Activated CD4-positive, alpha-beta memory T cell treated with anti-CD3 and anti-CD28 coated beads, Interleukin-2, amount 10 ng/mL, durations not matched to agents 7 days and 5 days (primary cell): Measurements from ENCODE around the gene ASTL. TPM values are rescaled to one million over a fixed set of nuclear protein-coding genes. Genes with fewer than 3 reads are reported as not detected.

Experiments used
- CTCF ChIA-PET: fragments of 350-600 bp; sonication (Branson Sonifier 250); formaldehyde crosslinking; loops from one replicate; lab custom pipeline; 2021; ENCODE audit warnings: antibody characterized with exemption, inconsistent platforms; lab: Charles Lee
- POLR2A ChIA-PET: fragments of 350-600 bp; sonication (Branson Sonifier 250); formaldehyde crosslinking; loops from one replicate; lab custom pipeline; 2021; ENCODE audit warnings: antibody characterized with exemption; lab: Charles Lee
- DNase-seq: peaks from one replicate; pipeline ENCODE4 v3.0.0-alpha.2; 2020
- H3K27ac Mint-ChIP-seq: one replicate; pipeline ENCODE4 v1.8.0; 2021; ENCODE audit warnings: mild to moderate bottlenecking, mixed read lengths
- H3K27me3 Mint-ChIP-seq: one replicate; pipeline ENCODE4 v1.8.0; 2021; ENCODE audit warnings: mixed read lengths
- H3K36me3 Mint-ChIP-seq: one replicate; pipeline ENCODE4 v1.8.0; 2021; ENCODE audit warnings: low read depth, mixed read lengths
- H3K4me1 Mint-ChIP-seq: one replicate; pipeline ENCODE4 v1.8.0; 2021; ENCODE audit warnings: mixed read lengths
- H3K4me3 Mint-ChIP-seq: one replicate; pipeline ENCODE4 v1.8.0; 2021; ENCODE audit warnings: mild to moderate bottlenecking, mixed read lengths
- H3K9me3 Mint-ChIP-seq: one replicate; pipeline ENCODE4 v1.8.0; 2021; ENCODE audit warnings: mixed read lengths
- total RNA-seq, 2 experiments: library from RNA; stranded (reverse); gene quantifications; one replicate each; pipeline ENCODE4 v1.2.3, GENCODE V29; 2021

The ASTL gene
- total RNA-seq: under 1 TPM; 0.25 to 0.53 TPM

DNA sequence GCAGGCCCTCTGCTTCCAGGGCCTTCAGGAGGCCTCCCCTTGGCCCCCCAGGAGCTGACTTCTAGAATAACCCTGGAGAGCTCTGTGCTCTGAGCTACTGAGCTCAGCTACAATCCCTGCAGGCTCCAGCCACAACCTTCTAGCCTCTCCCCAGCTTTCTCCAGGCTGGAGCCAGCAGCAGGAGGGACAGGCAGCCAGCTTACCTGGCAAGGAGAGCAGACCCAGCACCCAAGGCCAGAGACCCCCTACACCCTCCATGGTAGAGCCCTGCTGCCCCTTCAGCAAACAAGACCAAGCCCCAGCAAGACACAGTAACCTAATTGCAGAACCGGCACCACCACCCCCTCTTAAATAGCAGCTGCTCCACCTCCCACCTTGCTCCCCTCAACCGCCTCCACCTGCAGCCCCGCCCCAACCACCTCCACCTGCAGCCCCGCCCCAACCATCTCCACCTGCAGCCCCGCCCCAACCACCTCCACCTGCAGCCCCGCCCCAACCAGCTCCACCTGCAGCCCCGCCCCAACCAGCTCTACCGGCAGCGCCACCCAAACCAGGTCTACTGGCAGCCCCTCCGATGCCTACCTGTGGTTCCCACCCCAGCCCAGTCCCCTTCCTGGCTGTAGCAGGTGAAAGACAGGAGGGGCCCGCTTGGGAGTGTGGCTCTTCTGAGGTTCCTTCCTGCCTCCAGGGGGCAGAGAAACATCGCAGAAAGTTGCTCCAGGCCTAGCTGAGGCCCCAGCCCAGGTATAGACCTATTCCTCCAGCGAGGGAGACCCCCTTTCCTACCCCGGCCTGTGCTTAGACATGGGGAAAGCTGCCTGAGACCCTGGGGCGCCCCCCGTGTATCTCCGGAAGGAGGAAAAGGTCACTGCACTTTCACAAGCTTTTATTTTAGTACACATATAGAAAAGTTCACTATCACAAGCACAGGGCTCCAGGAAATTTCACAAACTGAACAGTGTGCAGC is at the start of gene ASTL:
Gene ASTL (minus strand): TSS at position 324 of the 967 bp plus-strand sequence. CDS start 66 bp downstream, at position 258.
- DNase-seq: peak; percentile 72
- no peaks in the 10 kb centered on the region for H3K27me3 Mint-ChIP-seq
- peaks cover 19% of the 10 kb centered on the region for H3K4me1 Mint-ChIP-seq
- POLR2A ChIA-PET: interaction anchor here (0.9 to 1.9 kb wide), 7 partner anchors 10 to 125 kb away, joined by 3 to 34 read pairs (median 4); partner anchors contain the start of gene STARD7
- H3K27ac Mint-ChIP-seq: no peak within 1 kb of the TSS
- H3K9me3 Mint-ChIP-seq: no peaks in the 10 kb centered on the region
- peaks cover 4% of the 10 kb centered on the region for H3K36me3 Mint-ChIP-seq
- CTCF ChIA-PET: interaction anchor here (0.6 to 13.4 kb wide), 22 partner anchors 8 to 378 kb away, joined by 3 to 323 read pairs (median 5); partner anchors contain the start of gene STARD7
- no peak within 1 kb of the TSS for H3K4me3 Mint-ChIP-seq

DNA sequence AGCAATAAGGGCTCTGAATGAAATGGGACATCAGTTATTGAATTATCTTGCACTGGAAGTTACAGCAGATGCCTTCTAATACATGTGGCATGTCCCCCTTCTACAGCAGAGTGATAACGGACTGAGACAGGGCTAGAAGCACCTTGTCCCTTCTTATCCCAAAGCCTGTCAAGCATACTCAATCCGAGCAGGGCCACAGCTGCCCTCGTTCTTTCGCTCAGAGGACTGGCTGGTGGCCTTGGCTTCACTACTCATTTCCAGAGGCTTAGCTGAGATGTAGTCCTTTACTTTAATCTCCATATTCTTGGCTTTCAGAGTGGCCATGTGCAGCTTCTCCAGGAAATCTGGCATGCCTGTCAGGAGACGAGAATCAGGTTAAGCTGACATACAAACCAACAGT is 48.3 kb upstream of the ASTL start:
- ChIA-PET CTCF (interaction anchor here (1.5 to 3.8 kb wide), 2 partner anchors 12 to 47 kb away, joined by 4 to 19 read pairs; no protein-coding TSS in a partner anchor), POLR2A (no interaction called here)
- Mint-ChIP-seq H3K27me3 (no peaks in the 10 kb centered on the region), H3K4me3 (no peak overlapping the region), H3K4me1 (peaks cover 2% of the 10 kb centered on the region), H3K9me3 (no peaks in the 10 kb centered on the region), H3K27ac (no peak overlapping the region), H3K36me3 (peaks cover 45% of the 10 kb centered on the region)
- DNase-seq: no peak

DNA sequence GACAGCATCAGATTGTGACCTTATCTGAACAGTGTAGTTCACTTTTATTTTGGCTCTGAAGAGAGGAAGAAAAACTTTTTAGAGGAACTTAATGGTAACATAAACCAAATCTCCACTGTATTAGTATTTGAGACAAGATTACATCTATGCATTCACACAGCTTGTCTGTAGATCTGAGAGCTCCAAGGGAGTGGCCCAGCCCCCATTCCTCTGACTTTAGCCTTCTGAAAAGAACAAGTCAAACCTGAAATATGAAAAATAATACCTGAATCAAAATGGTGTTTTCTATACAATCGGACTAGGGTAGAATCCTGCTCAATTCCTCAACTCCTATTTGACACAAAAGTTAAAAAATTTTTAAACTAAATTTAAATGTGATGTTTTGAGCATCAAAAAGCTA is 47.2 kb upstream of the ASTL start:
- ChIA-PET POLR2A (interaction anchor here (1.5 kb wide), 1 partner anchor 23 kb away, joined by 4 read pairs; the partner anchor contains the start of gene STARD7), CTCF (interaction anchor here (0.8 to 3.8 kb wide), 3 partner anchors 11 to 193 kb away, joined by 3 to 19 read pairs (median 4); no protein-coding TSS in a partner anchor)
- H3K27me3 Mint-ChIP-seq: no peaks in the 10 kb centered on the region
- H3K4me3 Mint-ChIP-seq: no peak overlapping the region
- H3K4me1 Mint-ChIP-seq: peaks cover 7% of the 10 kb centered on the region
- no peaks in the 10 kb centered on the region for H3K9me3 Mint-ChIP-seq
- peaks cover 40% of the 10 kb centered on the region for H3K36me3 Mint-ChIP-seq
- DNase-seq: no peak
- H3K27ac Mint-ChIP-seq: no peak overlapping the region

DNA sequence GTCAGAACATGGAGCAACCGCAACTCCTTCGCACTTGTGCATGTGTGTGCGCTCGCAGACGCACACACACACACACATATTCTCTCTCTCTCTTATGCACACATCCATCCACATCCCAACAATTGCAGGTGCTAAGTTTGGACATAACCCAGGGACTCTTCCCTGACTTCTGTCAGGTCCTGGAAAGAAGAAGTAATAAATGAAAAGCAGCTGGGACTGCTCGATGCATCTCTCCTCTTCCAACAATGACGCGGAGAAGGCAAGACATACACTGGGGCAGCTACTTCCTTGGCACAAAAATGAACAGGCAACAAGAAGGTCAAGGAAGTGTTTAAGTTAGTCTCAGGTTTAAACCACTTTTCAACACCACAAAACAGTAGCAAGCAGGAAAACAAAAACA is 46.7 kb upstream of the ASTL start:
- Mint-ChIP-seq H3K4me1 (peaks cover 7% of the 10 kb centered on the region), H3K27ac (peak overlapping the region; percentile 5), H3K36me3 (peaks cover 40% of the 10 kb centered on the region), H3K4me3 (no peak overlapping the region), H3K27me3 (no peaks in the 10 kb centered on the region), H3K9me3 (no peaks in the 10 kb centered on the region)
- no peak for DNase-seq
- ChIA-PET CTCF (interaction anchor here (0.8 to 3.8 kb wide), 2 partner anchors 10 to 192 kb away, joined by 3 to 19 read pairs; no protein-coding TSS in a partner anchor), POLR2A (interaction anchor here (1.5 kb wide), 1 partner anchor 23 kb away, joined by 4 read pairs; the partner anchor contains the start of gene STARD7)

DNA sequence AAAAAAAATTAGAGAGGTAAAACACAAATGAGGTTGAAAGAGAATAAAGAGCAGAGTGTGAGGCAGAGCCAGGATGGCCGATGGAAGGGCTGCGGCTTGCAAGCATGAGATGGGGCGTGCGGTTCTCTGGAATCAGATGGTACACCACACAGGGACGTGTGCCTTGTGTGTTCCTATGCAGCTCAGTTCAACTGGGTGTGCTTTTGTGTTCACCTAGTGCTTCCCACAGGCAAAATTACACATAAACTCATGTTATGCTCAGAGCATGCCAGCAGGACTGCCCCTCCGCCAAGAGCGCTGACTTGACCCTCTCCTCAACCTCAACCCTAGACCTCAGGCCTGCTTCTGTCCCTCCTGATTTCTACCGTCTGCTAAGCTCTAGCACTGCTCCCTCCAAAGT is 45.9 kb upstream of the ASTL start:
- Mint-ChIP-seq H3K4me3 (no peak overlapping the region), H3K27me3 (no peaks in the 10 kb centered on the region), H3K9me3 (no peaks in the 10 kb centered on the region), H3K27ac (no peak overlapping the region), H3K36me3 (peaks cover 39% of the 10 kb centered on the region), H3K4me1 (peaks cover 7% of the 10 kb centered on the region)
- DNase-seq: no peak
- CTCF ChIA-PET: interaction anchor here (3.8 kb wide), 1 partner anchor 9 kb away, joined by 19 read pairs; no protein-coding TSS in a partner anchor
- POLR2A ChIA-PET: interaction anchor here (1.5 kb wide), 1 partner anchor 24 kb away, joined by 4 read pairs; the partner anchor contains the start of gene STARD7

DNA sequence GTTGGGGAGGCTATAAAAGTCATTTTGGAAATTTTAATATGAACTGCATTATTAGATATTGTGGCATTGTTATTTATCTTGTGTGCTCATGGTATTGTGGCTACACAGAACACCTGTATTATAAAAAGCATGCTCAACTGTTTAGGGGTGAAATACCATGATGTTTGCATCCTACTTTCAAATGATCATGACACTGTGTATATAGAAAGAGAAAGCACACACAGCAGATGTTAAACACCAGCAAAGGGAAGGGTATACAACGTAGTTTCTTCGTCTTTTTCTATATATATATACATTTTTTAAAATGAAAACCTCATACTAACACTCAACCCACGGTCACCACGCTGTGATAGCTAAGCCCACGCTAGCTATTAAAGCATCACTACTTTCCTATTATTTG is 43.2 kb upstream of the ASTL start:
- peaks cover 4% of the 10 kb centered on the region for H3K27me3 Mint-ChIP-seq
- POLR2A ChIA-PET: interaction anchor here (1.0 to 1.1 kb wide), 2 partner anchors 11 to 38 kb away, joined by 3 to 4 read pairs; no protein-coding TSS in a partner anchor
- no peak for DNase-seq
- peaks cover 7% of the 10 kb centered on the region for H3K4me1 Mint-ChIP-seq
- H3K36me3 Mint-ChIP-seq: peaks cover 24% of the 10 kb centered on the region
- no peak overlapping the region for H3K27ac Mint-ChIP-seq
- H3K9me3 Mint-ChIP-seq: no peaks in the 10 kb centered on the region
- CTCF ChIA-PET: interaction anchor here (1.1 to 3.7 kb wide), 2 partner anchors 43 to 86 kb away, joined by 3 to 21 read pairs; partner anchors contain the start of gene ASTL
- H3K4me3 Mint-ChIP-seq: no peak overlapping the region

DNA sequence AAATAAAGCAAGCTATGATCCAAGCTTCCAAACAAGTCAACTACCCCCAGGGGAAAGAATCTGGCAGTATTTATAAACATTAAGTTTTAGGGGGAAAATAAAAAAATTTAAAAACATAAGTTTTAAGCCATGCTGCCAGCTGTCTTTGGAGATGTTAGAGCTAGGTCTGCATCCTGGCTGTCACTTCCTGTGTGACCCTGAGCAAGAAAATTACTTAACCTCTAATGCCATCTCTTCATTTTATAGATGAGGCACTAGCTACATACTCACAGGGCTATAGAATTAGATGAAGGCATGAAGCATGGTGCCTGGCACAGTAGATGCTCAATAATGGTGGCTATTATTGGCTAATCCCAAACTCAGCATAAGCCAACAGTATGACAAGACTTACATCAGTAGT is 42.2 kb upstream of the ASTL start:
- POLR2A ChIA-PET: interaction anchor here (0.7 to 1.3 kb wide), 4 partner anchors 12 to 42 kb away, joined by 3 to 4 read pairs (median 4); partner anchors contain the start of gene ASTL
- Mint-ChIP-seq H3K9me3 (no peaks in the 10 kb centered on the region), H3K27ac (no peak overlapping the region), H3K4me3 (no peak overlapping the region), H3K4me1 (peaks cover 7% of the 10 kb centered on the region), H3K27me3 (peaks cover 4% of the 10 kb centered on the region), H3K36me3 (peaks cover 14% of the 10 kb centered on the region)
- CTCF ChIA-PET: interaction anchor here (0.6 to 3.7 kb wide), 8 partner anchors 38 to 188 kb away, joined by 3 to 21 read pairs (median 4); partner anchors contain the start of genes ANKRD36C and ASTL
- no peak for DNase-seq

DNA sequence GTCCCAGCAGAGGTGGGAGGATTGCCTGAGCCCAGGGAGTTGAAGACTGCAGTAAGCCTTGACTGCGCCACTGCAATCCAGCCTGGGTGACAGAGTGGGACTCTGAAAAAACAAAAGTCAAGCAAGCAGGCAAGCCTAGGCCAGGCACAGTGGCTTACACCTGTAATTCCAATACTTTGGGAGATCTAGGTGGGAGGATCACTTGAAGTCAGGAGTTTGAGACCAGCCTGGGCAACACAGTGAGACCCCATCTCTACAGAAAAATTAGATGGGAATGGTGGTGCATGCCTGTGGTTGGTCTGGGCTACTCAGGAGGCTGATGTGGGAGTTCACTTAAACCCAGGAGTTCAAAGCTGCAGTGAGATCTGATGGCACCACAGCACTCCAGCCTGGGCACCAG is 41.7 kb upstream of the ASTL start:
- H3K27ac Mint-ChIP-seq: no peak overlapping the region
- H3K4me3 Mint-ChIP-seq: no peak overlapping the region
- no peaks in the 10 kb centered on the region for H3K9me3 Mint-ChIP-seq
- H3K27me3 Mint-ChIP-seq: peaks cover 4% of the 10 kb centered on the region
- CTCF ChIA-PET: interaction anchor here (0.8 to 3.7 kb wide), 6 partner anchors 38 to 188 kb away, joined by 3 to 21 read pairs (median 4); partner anchors contain the start of genes ANKRD36C and ASTL
- H3K36me3 Mint-ChIP-seq: peaks cover 9% of the 10 kb centered on the region
- no peak for DNase-seq
- POLR2A ChIA-PET: interaction anchor here (0.7 to 1.3 kb wide), 2 partner anchors 16 to 42 kb away, joined by 3 to 4 read pairs; partner anchors contain the start of gene ASTL
- peaks cover 7% of the 10 kb centered on the region for H3K4me1 Mint-ChIP-seq

DNA sequence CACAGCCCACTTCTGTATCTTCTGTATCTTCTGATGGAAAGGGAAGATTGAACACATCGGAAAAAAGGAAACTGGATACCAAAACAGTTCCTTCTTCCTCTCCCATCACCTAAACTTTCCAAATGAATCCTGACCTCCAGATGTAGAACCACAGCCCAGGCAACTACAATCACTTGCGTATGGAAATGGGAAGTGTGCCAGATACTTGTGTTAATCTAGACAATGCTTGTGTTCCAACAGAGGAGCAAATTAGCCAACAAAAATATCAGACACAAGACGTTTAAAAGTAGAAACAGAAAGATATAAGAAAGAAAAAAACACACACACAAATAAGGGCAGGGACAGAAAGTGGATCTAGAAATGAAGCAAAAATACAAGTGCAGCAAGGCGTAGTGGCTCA is 38.4 kb upstream of the ASTL start:
- Mint-ChIP-seq H3K27me3 (peaks cover 4% of the 10 kb centered on the region), H3K36me3 (no peaks in the 10 kb centered on the region), H3K4me1 (peaks cover 8% of the 10 kb centered on the region), H3K9me3 (no peaks in the 10 kb centered on the region), H3K27ac (no peak overlapping the region), H3K4me3 (no peak overlapping the region)
- CTCF ChIA-PET: interaction anchor here (0.7 to 8.2 kb wide), 4 partner anchors 34 to 184 kb away, joined by 3 to 323 read pairs (median 21); partner anchors contain the start of genes ANKRD36C, ASTL and DUSP2
- no peak for DNase-seq
- POLR2A ChIA-PET: no interaction called here

DNA sequence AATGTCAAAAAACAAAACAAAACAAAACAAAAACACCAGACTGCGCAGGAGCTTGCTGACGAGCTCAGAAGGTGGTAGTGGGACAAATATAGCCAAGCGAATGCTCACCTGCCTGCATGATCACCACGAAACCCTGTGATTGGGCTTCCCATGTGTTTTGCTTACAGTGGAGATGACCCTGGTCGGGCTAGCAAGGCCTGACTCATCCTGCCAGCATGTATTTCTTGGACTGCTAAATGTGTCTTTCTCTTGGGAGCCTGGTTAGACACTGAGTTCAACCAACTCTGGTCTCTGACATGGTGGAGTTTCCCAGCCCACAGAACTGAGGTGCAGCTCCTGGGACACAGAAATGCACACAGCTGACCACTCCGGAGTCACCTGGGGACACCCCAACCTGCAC is 37.6 kb upstream of the ASTL start:
- H3K4me3 Mint-ChIP-seq: no peak overlapping the region
- DNase-seq: no peak
- ChIA-PET POLR2A (interaction anchor here (0.9 to 1.4 kb wide), 3 partner anchors 9 to 153 kb away, joined by 3 to 5 read pairs (median 3); no protein-coding TSS in a partner anchor), CTCF (interaction anchor here (0.6 to 8.2 kb wide), 9 partner anchors 10 to 183 kb away, joined by 3 to 323 read pairs (median 18); partner anchors contain the start of genes ANKRD36C, ASTL and DUSP2)
- peaks cover 4% of the 10 kb centered on the region for H3K27me3 Mint-ChIP-seq
- H3K27ac Mint-ChIP-seq: no peak overlapping the region
- H3K36me3 Mint-ChIP-seq: no peaks in the 10 kb centered on the region
- no peaks in the 10 kb centered on the region for H3K9me3 Mint-ChIP-seq
- peaks cover 8% of the 10 kb centered on the region for H3K4me1 Mint-ChIP-seq

DNA sequence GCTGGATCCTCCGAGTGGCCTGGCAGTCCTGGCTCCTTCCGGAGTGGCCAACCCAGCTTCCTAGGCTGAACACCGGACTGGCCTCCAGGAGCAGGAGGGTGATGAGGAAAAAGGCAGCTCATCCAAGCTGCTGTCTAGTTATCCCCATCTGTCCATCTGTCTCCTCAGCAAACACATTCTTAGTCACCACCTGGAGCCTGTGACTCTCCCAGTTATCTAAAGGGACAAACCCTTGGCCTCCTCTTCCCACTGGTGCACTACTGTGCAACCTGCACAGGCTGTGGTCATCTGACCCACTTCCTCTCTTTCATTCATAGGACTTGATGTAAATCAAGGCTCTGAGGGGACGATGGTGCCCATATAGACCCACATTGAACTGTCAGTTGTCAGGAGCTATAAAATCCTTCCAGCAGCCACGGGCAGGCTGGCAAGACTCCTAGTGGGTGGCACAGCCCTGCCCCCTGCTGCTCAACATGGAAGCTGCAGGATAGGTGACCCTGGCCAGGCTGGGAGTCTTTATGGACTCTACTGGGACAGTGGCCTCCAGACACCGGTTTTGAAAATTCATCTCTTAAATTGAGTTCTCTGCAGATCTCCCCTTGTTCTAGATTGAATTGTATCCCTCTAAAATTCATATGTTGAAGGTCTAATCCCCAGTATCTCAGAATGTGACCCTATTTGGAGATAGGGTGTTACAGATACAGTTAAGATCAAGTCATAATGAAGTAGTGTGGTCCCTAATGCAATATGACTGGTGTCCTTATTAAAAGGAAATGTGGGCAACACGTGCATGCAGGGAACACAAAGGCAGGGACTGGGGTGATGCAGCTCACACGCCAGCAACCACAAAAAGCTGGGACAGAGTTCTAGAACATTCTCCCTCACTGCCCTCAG is 36.2 kb upstream of the ASTL start:
- no peaks in the 10 kb centered on the region for H3K36me3 Mint-ChIP-seq
- H3K27me3 Mint-ChIP-seq: peaks cover 4% of the 10 kb centered on the region
- no peak overlapping the region for H3K27ac Mint-ChIP-seq
- H3K9me3 Mint-ChIP-seq: no peaks in the 10 kb centered on the region
- ChIA-PET POLR2A (interaction anchor here (0.6 to 3.2 kb wide), 14 partner anchors 8 to 90 kb away, joined by 3 to 34 read pairs (median 4); partner anchors contain the start of genes ASTL and DUSP2), CTCF (interaction anchor here (0.5 to 8.2 kb wide), 35 partner anchors 8 to 336 kb away, joined by 3 to 323 read pairs (median 5); partner anchors contain the start of genes ADRA2B, ANKRD36C, ASTL and DUSP2)
- no peak overlapping the region for H3K4me3 Mint-ChIP-seq
- DNase-seq: peak; percentile 85
- peaks cover 3% of the 10 kb centered on the region for H3K4me1 Mint-ChIP-seq
